ENCODE measurements around the gene PCTP.

PCTP gene

DNA sequence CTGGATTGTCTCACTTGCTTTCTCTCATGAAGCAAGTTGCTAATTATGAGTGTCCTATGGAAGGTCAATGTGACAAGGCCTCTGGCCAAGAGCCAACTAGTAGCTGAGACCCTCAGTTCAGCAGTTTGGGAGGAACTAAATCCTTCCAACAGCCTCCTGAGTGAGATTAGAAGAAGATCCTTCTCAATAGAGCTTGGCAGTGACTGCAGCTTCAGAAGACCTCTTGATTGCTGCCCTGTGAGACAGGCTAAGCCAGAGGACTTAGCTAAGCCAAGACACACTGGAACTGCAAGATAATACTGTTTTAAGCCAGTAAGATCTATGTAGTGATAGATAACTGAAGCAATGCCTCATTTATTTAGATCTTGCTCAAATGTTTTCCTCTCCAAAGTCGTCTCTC lies 34.3 kb downstream of the PCTP start:
- TF ChIP-seq, protein P1, sequence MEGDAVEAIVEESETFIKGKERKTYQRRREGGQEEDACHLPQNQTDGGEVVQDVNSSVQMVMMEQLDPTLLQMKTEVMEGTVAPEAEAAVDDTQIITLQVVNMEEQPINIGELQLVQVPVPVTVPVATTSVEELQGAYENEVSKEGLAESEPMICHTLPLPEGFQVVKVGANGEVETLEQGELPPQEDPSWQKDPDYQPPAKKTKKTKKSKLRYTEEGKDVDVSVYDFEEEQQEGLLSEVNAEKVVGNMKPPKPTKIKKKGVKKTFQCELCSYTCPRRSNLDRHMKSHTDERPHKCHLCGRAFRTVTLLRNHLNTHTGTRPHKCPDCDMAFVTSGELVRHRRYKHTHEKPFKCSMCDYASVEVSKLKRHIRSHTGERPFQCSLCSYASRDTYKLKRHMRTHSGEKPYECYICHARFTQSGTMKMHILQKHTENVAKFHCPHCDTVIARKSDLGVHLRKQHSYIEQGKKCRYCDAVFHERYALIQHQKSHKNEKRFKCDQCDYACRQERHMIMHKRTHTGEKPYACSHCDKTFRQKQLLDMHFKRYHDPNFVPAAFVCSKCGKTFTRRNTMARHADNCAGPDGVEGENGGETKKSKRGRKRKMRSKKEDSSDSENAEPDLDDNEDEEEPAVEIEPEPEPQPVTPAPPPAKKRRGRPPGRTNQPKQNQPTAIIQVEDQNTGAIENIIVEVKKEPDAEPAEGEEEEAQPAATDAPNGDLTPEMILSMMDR (IDR thresholded peaks at IDR 0.05; ENCODE audit: insufficient read depth, low read length, poor library complexity, severe bottlenecking): no peak
- no peaks in the 10 kb centered on the region for H3K27me3 ChIP-seq (replicated peaks; ENCODE audit: control insufficient read depth, insufficient read depth, low read length)
- no peak overlapping the region for H3K4me3 ChIP-seq (replicated peaks; ENCODE audit: low read depth, low read length)
- DNase-seq (ENCODE audit: extremely low read depth, insufficient read length): no peak
- H3K36me3 ChIP-seq (ENCODE audit: control insufficient read depth, insufficient read depth, low read length): no peaks in the 10 kb centered on the region

DNA sequence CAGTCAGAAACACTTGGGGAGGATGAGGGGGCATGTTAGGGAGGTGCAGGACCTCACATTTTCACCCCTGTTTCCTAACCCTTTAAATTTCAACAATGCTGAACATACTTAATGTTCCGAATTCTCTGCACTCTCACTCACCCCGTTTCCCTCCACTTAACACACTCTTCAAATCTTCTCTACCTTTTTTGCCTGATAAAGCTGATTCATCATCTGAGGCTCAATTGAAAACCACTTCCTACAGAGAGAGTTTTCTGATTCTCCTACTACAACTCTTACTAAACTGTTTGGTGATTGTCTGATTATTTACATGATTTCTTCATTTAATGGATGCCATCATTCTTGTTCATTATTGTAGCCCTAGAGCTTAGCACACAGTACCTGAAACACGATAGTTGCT lies 42.4 kb downstream of the PCTP start:
- H3K36me3 ChIP-seq (ENCODE audit: control insufficient read depth, insufficient read depth, low read length): no peaks in the 10 kb centered on the region
- TF ChIP-seq, protein P1 (IDR thresholded peaks at IDR 0.05; ENCODE audit: insufficient read depth, low read length, poor library complexity, severe bottlenecking): no peak
- no peaks in the 10 kb centered on the region; the same call in 1 of the 2 replicates for H3K27me3 ChIP-seq (replicated peaks; ENCODE audit: control insufficient read depth, insufficient read depth, low read length)
- DNase-seq (ENCODE audit: extremely low read depth, insufficient read length): no peak
- H3K4me3 ChIP-seq (replicated peaks; ENCODE audit: low read depth, low read length): no peak overlapping the region

DNA sequence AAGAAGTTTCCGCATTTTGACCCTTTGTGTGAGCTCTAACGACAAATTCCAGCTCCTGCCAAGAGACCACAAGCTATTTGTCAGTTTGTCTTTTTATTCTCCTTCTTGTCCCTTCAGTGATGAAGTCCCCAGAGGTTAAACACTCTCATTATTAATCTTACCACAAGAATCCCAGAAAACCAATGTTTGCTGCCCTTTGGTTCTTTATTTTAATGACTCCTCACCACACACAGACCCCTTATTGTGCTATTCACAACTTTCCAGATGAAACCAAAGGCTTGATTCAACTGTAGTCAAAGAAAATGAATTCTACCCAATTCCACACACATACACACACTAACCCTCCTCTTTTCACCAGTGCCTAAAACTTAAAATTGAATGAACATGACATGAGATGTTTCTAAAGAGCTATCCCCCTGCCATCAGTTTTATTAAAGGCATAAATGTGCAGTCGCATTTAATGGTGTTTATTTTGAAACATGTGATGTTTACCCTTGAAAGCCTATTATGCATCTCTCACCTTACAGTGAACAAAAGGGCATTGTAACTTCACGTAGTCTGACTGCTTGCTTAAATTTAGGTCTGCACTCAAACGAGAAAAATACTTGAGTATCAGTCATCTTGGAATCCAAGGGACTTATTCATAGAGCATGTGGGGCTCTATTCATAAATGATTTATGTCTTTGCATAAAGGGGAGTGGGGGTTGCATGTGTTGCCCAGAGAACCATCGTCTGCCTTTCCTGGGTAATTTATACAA lies 44.1 kb downstream of the PCTP start:
- no peak overlapping the region for H3K4me3 ChIP-seq (replicated peaks; ENCODE audit: low read depth, low read length)
- DNase-seq (ENCODE audit: extremely low read depth, insufficient read length): no peak
- TF ChIP-seq, protein P1 (IDR thresholded peaks at IDR 0.05; ENCODE audit: insufficient read depth, low read length, poor library complexity, severe bottlenecking): no peak
- H3K27me3 ChIP-seq (replicated peaks; ENCODE audit: control insufficient read depth, insufficient read depth, low read length): no peaks in the 10 kb centered on the region; the same call in 1 of the 2 replicates
- H3K36me3 ChIP-seq (ENCODE audit: control insufficient read depth, insufficient read depth, low read length): no peaks in the 10 kb centered on the region

DNA sequence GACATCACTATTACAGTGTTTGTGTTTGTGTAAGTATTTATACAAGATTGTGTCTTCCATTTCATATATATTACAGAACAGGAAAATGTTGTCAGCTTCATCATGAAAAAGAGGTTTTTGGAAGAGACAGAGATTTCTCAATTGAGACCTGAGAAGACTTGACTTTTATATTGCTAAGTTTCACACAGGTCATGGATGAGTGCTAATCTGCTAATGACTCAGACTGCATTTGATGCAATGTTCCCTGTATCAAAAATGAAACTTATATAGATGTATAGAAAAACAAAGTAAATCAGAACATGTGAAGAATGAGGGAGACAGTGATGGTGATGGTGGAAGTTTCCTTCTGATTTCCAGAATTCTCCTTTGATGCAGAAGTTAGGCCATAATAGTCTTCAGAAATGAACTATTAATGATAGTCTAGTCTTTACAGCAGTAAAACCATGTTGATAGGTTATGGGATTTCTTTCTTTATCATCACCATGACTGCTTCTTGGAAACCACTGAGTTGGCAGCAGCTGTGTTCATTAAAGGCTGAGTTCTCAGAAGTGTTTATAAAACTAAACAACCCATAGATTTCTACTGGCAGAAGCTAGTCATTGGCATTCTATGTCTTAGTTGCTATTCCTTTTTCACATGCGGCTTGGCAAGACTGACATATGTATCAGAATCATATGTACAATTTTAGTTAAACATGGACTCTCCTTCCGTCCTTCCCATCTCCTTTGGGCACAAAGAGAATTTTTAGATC lies 56.1 kb downstream of the PCTP start:
- H3K27me3 ChIP-seq (replicated peaks; ENCODE audit: control insufficient read depth, insufficient read depth, low read length): no peaks in the 10 kb centered on the region
- H3K4me3 ChIP-seq (replicated peaks; ENCODE audit: low read depth, low read length): no peak overlapping the region
- DNase-seq (ENCODE audit: extremely low read depth, insufficient read length): no peak
- TF ChIP-seq, protein P1 (IDR thresholded peaks at IDR 0.05; ENCODE audit: insufficient read depth, low read length, poor library complexity, severe bottlenecking): no peak
- no peaks in the 10 kb centered on the region for H3K36me3 ChIP-seq (ENCODE audit: control insufficient read depth, insufficient read depth, low read length)

DNA sequence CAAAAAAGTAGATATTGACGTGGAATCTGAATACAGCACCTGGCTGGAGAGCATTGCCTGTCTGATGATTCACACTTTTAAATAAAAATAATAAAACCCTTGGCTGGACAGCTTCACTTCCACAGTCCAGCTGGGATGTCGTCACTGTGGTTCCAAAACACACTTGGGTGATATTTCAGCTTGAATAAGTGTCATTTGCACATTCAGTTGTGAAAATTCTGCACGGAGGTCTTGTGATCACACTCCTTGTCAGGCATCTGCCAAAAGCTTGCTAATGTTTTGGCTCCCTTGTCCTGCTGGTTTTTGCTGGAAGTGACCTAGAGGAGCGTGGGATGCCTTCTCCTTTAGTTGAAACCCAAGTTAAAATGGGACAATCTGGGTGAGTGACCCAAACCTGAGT lies 60.7 kb downstream of the PCTP start:
- Histone ChIP-seq H3K27me3 (replicated peaks; ENCODE audit: control insufficient read depth, insufficient read depth, low read length) (no peaks in the 10 kb centered on the region; the same call in none of the 2 replicates), H3K36me3 (ENCODE audit: control insufficient read depth, insufficient read depth, low read length) (no peaks in the 10 kb centered on the region)
- TF ChIP-seq, protein P1 (IDR thresholded peaks at IDR 0.05; ENCODE audit: insufficient read depth, low read length, poor library complexity, severe bottlenecking): no peak

More for the DNA sequence above, 60.7 kb downstream of the PCTP start:
- H3K4me3 ChIP-seq (replicated peaks; ENCODE audit: low read depth, low read length): no peak overlapping the region
- DNase-seq (ENCODE audit: extremely low read depth, insufficient read length): no peak

Measured in GM06990 (cell line).